KMS-11 (cell line): ENCODE results near the gene VAT1.

Experiments used
- H2AFZ ChIP-seq: fragments of 200-600 bp; sonication (generic); 2 replicates; pipeline ENCODE4 v1.6.1; 2016; ENCODE audit warnings: antibody characterized with exemption, mixed run types, low read depth
- H3K27ac ChIP-seq: fragments of 200-600 bp; sonication (generic); 2 replicates; pipeline ENCODE4 v1.6.1; 2016; ENCODE audit warnings: mild to moderate bottlenecking, mixed run types
- H3K27me3 ChIP-seq: fragments of 200-600 bp; sonication (generic); 2 replicates; pipeline ENCODE4 v1.6.1; 2017; ENCODE audit warnings: mild to moderate bottlenecking, low read depth, mixed run types, moderate library complexity; ENCODE audit not compliant: insufficient read depth
- H3K36me3 ChIP-seq: fragments of 200-600 bp; sonication (generic); 2 replicates; pipeline ENCODE4 v1.6.1; 2017; ENCODE audit warnings: mild to moderate bottlenecking, mixed run types; ENCODE audit not compliant: insufficient read depth
- H3K4me1 ChIP-seq: fragments of 200-600 bp; sonication (generic); 2 replicates; pipeline ENCODE4 v1.6.1; 2016; ENCODE audit warnings: mild to moderate bottlenecking, low read depth, mixed run types; ENCODE audit not compliant: poor library complexity, severe bottlenecking
- H3K4me2 ChIP-seq: fragments of 200-600 bp; sonication (generic); 2 replicates; pipeline ENCODE4 v1.7.0; 2016; ENCODE audit warnings: mild to moderate bottlenecking, mixed run types
- H3K4me3 ChIP-seq: fragments of 200-600 bp; sonication (generic); IDR thresholded peaks from 2 replicates; pipeline ENCODE4 v1.6.1; 2017; ENCODE audit warnings: low read depth, low read length, mixed read lengths; ENCODE audit not compliant: insufficient read depth
- H3K79me2 ChIP-seq: fragments of 200-600 bp; sonication (generic); 2 replicates; pipeline ENCODE4 v1.6.1; 2016; ENCODE audit warnings: low read depth, mixed run types; ENCODE audit not compliant: insufficient read depth
- H3K9ac ChIP-seq: fragments of 200-600 bp; sonication (generic); 2 replicates; pipeline ENCODE4 v1.6.1; 2016; ENCODE audit warnings: mild to moderate bottlenecking, mixed run types
- H4K20me1 ChIP-seq: fragments of 200-600 bp; sonication (generic); 2 replicates; pipeline ENCODE4 v1.6.1; 2016; ENCODE audit warnings: mild to moderate bottlenecking, mixed run types; ENCODE audit not compliant: insufficient read depth
- CTCF ChIP-seq: fragments of 200-600 bp; sonication (generic); conservative IDR thresholded peaks from 2 replicates; pipeline ENCODE4 v1.6.1; 2017; ENCODE audit warnings: low read depth, mild to moderate bottlenecking, antibody characterized with exemption, low read length, moderate library complexity, mixed read lengths

Gene VAT1

GRCh38 chr17:43013296-43013695, 8.9 kb downstream of the VAT1 start:
- Histone ChIP-seq H3K4me2 (no peak overlapping the region), H3K27ac (no peak overlapping the region), H3K4me3 (no peak overlapping the region), H3K4me1 (peaks cover 4% of the 10 kb centered on the region), H3K9ac (no peak overlapping the region), H3K36me3 (no peaks in the 10 kb centered on the region), H3K79me2 (no peaks in the 10 kb centered on the region), H2AFZ (no peak overlapping the region), H3K27me3 (no peaks in the 10 kb centered on the region), H4K20me1 (no peaks in the 10 kb centered on the region)
- TF ChIP-seq CTCF: no peak

- no peaks in the 10 kb centered on the region for H3K27me3 ChIP-seq
- peaks cover 8% of the 10 kb centered on the region for H3K4me1 ChIP-seq
- H3K36me3 ChIP-seq: no peaks in the 10 kb centered on the region
- TF ChIP-seq CTCF: no peak
- no peak overlapping the region for H3K27ac ChIP-seq
- no peaks in the 10 kb centered on the region for H4K20me1 ChIP-seq
- H2AFZ ChIP-seq: no peak overlapping the region
- H3K9ac ChIP-seq: no peak overlapping the region
- H3K79me2 ChIP-seq: peaks cover 4% of the 10 kb centered on the region; the same call in 1 of the 2 replicates
- H3K4me2 ChIP-seq: no peak overlapping the region
- no peak overlapping the region for H3K4me3 ChIP-seq
Observed at GRCh38 chr17:43011728-43012472, 10.3 kb downstream of the VAT1 start.

- H3K36me3 ChIP-seq: no peaks in the 10 kb centered on the region
- no peaks in the 10 kb centered on the region for H3K27me3 ChIP-seq
- H2AFZ ChIP-seq: no peak overlapping the region
- H3K79me2 ChIP-seq: peaks cover 4% of the 10 kb centered on the region; the same call in 1 of the 2 replicates
- H3K4me2 ChIP-seq: no peak overlapping the region
- H4K20me1 ChIP-seq: no peaks in the 10 kb centered on the region
- no peak overlapping the region for H3K9ac ChIP-seq
- peaks cover 12% of the 10 kb centered on the region for H3K4me1 ChIP-seq
- no peak for TF ChIP-seq CTCF
- no peak overlapping the region for H3K4me3 ChIP-seq
- H3K27ac ChIP-seq: no peak overlapping the region
Observed at GRCh38 chr17:43010667-43011308, 11.4 kb downstream of the VAT1 start.

GRCh38 chr17:43006639-43007551, 15.3 kb downstream of the VAT1 start, which contains the start of gene IFI35:
Gene IFI35, plus strand, starts transcription at chr17:43006784. Its CDS starts 164 bp downstream, at chr17:43006948.
- H3K4me3 ChIP-seq: no peak within 1 kb of the TSS
- peaks cover 4% of the 10 kb centered on the region; the same call in 1 of the 2 replicates for H3K79me2 ChIP-seq
- H3K36me3 ChIP-seq: peaks cover 5% of the 10 kb centered on the region; the same call in 1 of the 2 replicates
- peak within 1 kb of the TSS; percentile 74 for H3K27ac ChIP-seq
- H3K4me1 ChIP-seq: peaks cover 12% of the 10 kb centered on the region
- no peaks in the 10 kb centered on the region for H4K20me1 ChIP-seq
- no peaks in the 10 kb centered on the region for H3K27me3 ChIP-seq
- TF ChIP-seq CTCF: peak; percentile 37; the same call in 1 of the 2 replicates
- H3K9ac ChIP-seq: peak within 1 kb of the TSS; percentile 67; the same call in 1 of the 2 replicates
- peak within 1 kb of the TSS; percentile 53 for H3K4me2 ChIP-seq
- H2AFZ ChIP-seq: peak within 1 kb of the TSS; percentile 47
